HG02970 (cell line): ENCODE measurements around the gene SGTA.
"Not testable (repeated sequence)": the region's sequence is repeated elsewhere in the genome, so short reads cannot be mapped to it uniquely, and the experiment has no call there.

Source experiments
- ATAC-seq: cut with Tn5 transposase; IDR thresholded peaks from one replicate; pipeline ENCODE4 v1.9.1; 2021; ENCODE audit warnings: mild to moderate bottlenecking, moderate library complexity, moderate number of reproducible peaks; ENCODE audit not compliant: unreplicated experiment, low FRiP score

Gene SGTA

GRCh38 chr19:2782936-2783780 lies at the start of gene SGTA:
Gene SGTA (minus strand): TSS chr19:2783273. CDS start chr19:2769068, 14,205 bp downstream.
- peak; percentile 65 for ATAC-seq

GRCh38 chr19:2827840-2828489 lies 44.9 kb upstream of the SGTA start:
- ATAC-seq = no peak

- ATAC-seq = no peak
These were observed 43.9 kb upstream of the SGTA start for GRCh38 chr19:2827022-2827421.

- ATAC-seq = no peak
These were observed 41.1 kb upstream of the SGTA start for GRCh38 chr19:2824129-2824528.

- no peak for ATAC-seq
These were observed 40.6 kb upstream of the SGTA start for GRCh38 chr19:2823646-2824045.

GRCh38 chr19:2822846-2823245 lies 39.8 kb upstream of the SGTA start:
- no peak for ATAC-seq

- ATAC-seq = peak; percentile 19
These were observed 37.1 kb upstream of the SGTA start for GRCh38 chr19:2820112-2820702.

GRCh38 chr19:2819540-2820111 lies 36.6 kb upstream of the SGTA start, which contains the start of gene ZNF554:
Gene ZNF554 (plus strand): TSS chr19:2819868. CDS start chr19:2820072, 204 bp downstream.
- peak; percentile 92 for ATAC-seq

GRCh38 chr19:2817237-2817829 lies 34.3 kb upstream of the SGTA start:
- ATAC-seq = not testable (repeated sequence)

GRCh38 chr19:2816641-2817040 lies 33.6 kb upstream of the SGTA start:
- no peak for ATAC-seq

- no peak for ATAC-seq
These were observed 32.9 kb upstream of the SGTA start for GRCh38 chr19:2815923-2816322.

- ATAC-seq = no peak
These were observed 32.1 kb upstream of the SGTA start for GRCh38 chr19:2815191-2815614.

GRCh38 chr19:2814426-2814825 lies 31.4 kb upstream of the SGTA start:
- ATAC-seq = no peak

GRCh38 chr19:2813235-2814160 lies 30.4 kb upstream of the SGTA start:
- no peak for ATAC-seq

GRCh38 chr19:2812414-2813234 lies 29.6 kb upstream of the SGTA start:
- no peak for ATAC-seq

- no peak for ATAC-seq
These were observed 28.8 kb upstream of the SGTA start for GRCh38 chr19:2811735-2812413.

GRCh38 chr19:2811221-2811722 lies 28.2 kb upstream of the SGTA start:
- ATAC-seq = no peak
